RPMI7951 (cell line): ENCODE data around the gene MEA1. TPM values are rescaled to one million over a fixed set of nuclear protein-coding genes. Genes with fewer than 3 reads are reported as not detected.
A peak's percentile ranks its signal among the peaks of the same experiment; 100 is the strongest.

Experiments
- DNase-seq: peaks from one replicate; pipeline ENCODE4 v3.0.0-alpha.2; 2012; ENCODE audit warnings: low read depth
- total RNA-seq: library from RNA; depleted of rRNA; stranded (reverse); fragments of >200 nt; shearing (Covaris generic); gene quantifications from 2 replicates; pipeline ENCODE4 v1.2.3, GENCODE V29; 2014

The MEA1 gene
- total RNA-seq, 1 experiment from 2014 or later = 131 TPM

GRCh38 chr6:43038727-43039126, 25.0 kb upstream of the MEA1 start:
- no peak for DNase-seq

- DNase-seq = no peak
Observed at GRCh38 chr6:43037706-43038105, 24.0 kb upstream of the MEA1 start.

- no peak for DNase-seq
Observed at GRCh38 chr6:43037197-43037596, 23.5 kb upstream of the MEA1 start.

GRCh38 chr6:43036712-43037111, 23.0 kb upstream of the MEA1 start:
- DNase-seq = no peak

- no peak for DNase-seq
Observed at GRCh38 chr6:43035495-43036194, 21.9 kb upstream of the MEA1 start.

- DNase-seq = no peak
Observed at GRCh38 chr6:43034190-43034525, 20.4 kb upstream of the MEA1 start.

GRCh38 chr6:43033496-43034189, 19.9 kb upstream of the MEA1 start:
- DNase-seq = no peak

- DNase-seq = no peak
Observed at GRCh38 chr6:43032326-43032725, 18.6 kb upstream of the MEA1 start.

GRCh38 chr6:43029120-43029519, 15.4 kb upstream of the MEA1 start:
- no peak for DNase-seq

GRCh38 chr6:43026365-43026764, 12.6 kb upstream of the MEA1 start:
- no peak for DNase-seq

- DNase-seq = no peak
Observed at GRCh38 chr6:43024436-43024835, 10.7 kb upstream of the MEA1 start.

GRCh38 chr6:43021270-43022047, 7.7 kb upstream of the MEA1 start, which contains the start of gene RRP36:
RRP36 (plus strand) TSS chr6:43021623; CDS start chr6:43021655, 32 bp downstream.
- peak; percentile 72 for DNase-seq

GRCh38 chr6:43020847-43021246, 7.1 kb upstream of the MEA1 start:
- DNase-seq = peak; percentile 29

GRCh38 chr6:43020052-43020705, 6.4 kb upstream of the MEA1 start:
- DNase-seq = no peak

GRCh38 chr6:43019152-43019551, 5.4 kb upstream of the MEA1 start:
- DNase-seq = no peak

- no peak for DNase-seq
Observed at GRCh38 chr6:43016943-43017334, 3.2 kb upstream of the MEA1 start.

GRCh38 chr6:43016176-43016942, 2.6 kb upstream of the MEA1 start:
- DNase-seq = no peak

- peak; percentile 37 for DNase-seq
Observed at GRCh38 chr6:43014434-43014909, 726 bp upstream of the MEA1 start.

GRCh38 chr6:43013097-43013842, 476 bp downstream of the MEA1 start:
- DNase-seq = peak; percentile 43

- DNase-seq = no peak
Observed at GRCh38 chr6:43012364-43012763, 1.4 kb downstream of the MEA1 start.

GRCh38 chr6:43011207-43011606, 2.5 kb downstream of the MEA1 start:
- no peak for DNase-seq
